KBM-7 (cell line): ENCODE measurements around the gene RNMT.
"Not testable (repeated sequence)": the region's sequence is repeated elsewhere in the genome, so short reads cannot be mapped to it uniquely, and the experiment has no call there.

Source experiments
- DNase-seq: peaks from one replicate; pipeline ENCODE4 v3.0.0-alpha.2; 2015
- in situ Hi-C: fragments of 300-500 bp; cut with MboI; formaldehyde crosslinking; loops from 2 replicates; pipeline ENCODE4 v1.14.3; 2020; ENCODE audit warnings: low sequenced_read_pairs, low pct_unique_long_range_greater_than_20kb, mixed read lengths

RNMT gene

GRCh38 chr18:13726232-13726971, at the start of gene RNMT, which contains the start of gene FAM210A:
TSS of gene RNMT (plus strand) at chr18:13726673. CDS start at chr18:13731518, 4,845 bp downstream.
TSS of gene FAM210A (minus strand) at chr18:13726558. CDS start at chr18:13682077, 44,481 bp downstream.
- in situ Hi-C loops = no loop called here

DNA sequence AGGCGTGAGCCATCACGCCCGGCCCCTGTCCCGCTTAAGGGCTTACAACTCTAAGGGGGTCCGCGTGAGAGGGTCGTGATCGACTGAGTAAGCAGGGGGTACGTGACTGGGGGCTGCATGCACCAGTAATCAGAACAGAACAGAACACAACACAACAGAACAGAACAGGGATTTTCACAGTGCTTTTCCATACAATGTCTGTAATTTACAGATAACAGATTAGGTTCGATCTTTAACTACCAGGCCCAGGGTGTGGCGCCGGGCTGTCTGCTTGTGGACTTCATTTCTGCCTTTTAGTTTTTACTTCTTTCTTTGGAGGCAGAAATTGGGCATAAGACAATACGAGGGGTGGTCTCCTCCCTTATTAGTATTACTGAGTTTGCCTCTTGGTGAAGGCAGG, 49.1 kb upstream of the RNMT start:
- in situ Hi-C loops, DNase-seq: not testable (repeated sequence)

More at GRCh38 chr18:13726232-13726971, at the start of gene RNMT, which contains the start of gene FAM210A:
- DNase-seq = peak; percentile 95

- no peak for DNase-seq
- in situ Hi-C loops = no loop called here
Measured at GRCh38 chr18:13680612-13681011, 45.9 kb upstream of the RNMT start.

GRCh38 chr18:13681701-13682100, 44.8 kb upstream of the RNMT start:
- DNase-seq = no peak
- in situ Hi-C loops = no loop called here

DNA sequence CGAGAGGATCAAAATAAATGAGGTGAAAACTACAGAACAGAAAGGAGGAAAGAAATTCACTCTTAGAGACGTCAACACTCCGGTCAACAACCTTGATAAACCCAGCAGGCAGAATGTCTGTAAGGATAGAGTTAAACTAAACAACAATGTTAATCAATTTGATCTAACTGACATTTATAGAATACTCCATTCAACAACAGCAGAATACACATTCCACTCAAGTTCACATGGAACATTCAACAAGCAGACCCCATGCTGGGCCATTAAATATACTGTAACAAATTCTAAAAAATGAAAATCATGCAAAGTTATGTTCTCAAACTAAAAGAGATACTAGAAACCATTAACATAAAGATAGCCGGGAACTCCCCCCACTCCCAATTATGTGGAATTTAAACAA, 41.9 kb upstream of the RNMT start:
- DNase-seq = no peak
- in situ Hi-C loops = no loop called here

- DNase-seq = no peak
- in situ Hi-C loops = no loop called here
Measured at GRCh38 chr18:13688191-13689136, 38.0 kb upstream of the RNMT start.

- in situ Hi-C loops, DNase-seq: not testable (repeated sequence)
Measured at GRCh38 chr18:13690060-13690459, 36.4 kb upstream of the RNMT start.

- in situ Hi-C loops, DNase-seq: not testable (repeated sequence)
Measured at GRCh38 chr18:13695337-13695736, 31.1 kb upstream of the RNMT start.

DNA sequence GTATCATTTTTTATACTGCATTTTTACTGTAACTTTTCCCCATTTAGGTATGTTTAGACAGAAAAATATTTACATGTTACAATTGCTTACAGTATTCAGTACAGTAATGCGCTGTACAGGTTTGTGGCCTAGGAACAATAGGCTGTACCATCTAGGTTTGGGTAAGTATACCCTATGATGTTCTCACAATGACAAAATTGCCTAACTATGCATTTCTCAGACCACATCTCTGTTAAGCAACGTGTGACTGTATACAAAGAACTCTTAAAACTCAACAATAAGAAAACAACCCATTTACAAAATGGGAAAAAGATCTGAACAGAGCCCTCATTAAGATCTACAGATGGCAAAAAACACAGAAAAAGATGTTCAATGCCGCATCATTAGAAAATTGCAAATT, 29.5 kb upstream of the RNMT start:
- in situ Hi-C loops = no loop called here
- DNase-seq = no peak

DNA sequence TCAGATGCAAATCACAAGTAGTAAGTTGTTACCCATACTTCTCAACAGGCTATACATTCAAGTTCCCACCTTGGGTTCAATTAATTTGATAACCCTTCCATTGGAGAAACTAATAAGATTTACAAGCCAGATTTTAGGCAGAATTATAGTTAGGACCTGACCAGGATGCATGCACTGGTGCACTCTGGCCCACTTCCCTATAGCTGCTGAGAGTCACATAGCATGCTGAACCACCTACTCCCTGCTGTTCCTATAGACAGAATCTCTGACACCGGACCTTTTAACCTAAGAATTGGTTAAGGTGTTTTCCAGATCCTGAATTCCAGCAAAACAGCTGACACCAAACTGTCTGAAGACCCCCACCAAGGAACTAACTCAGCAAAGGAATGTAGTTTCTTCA, 26.3 kb upstream of the RNMT start:
- in situ Hi-C loops = no loop called here
- DNase-seq = no peak

- in situ Hi-C loops = no loop called here
- DNase-seq = peak; percentile 41
Measured at GRCh38 chr18:13703899-13704298, 22.6 kb upstream of the RNMT start.

GRCh38 chr18:13710414-13710831, 16.1 kb upstream of the RNMT start:
- no peak for DNase-seq
- in situ Hi-C loops = no loop called here

- DNase-seq = no peak
- in situ Hi-C loops = no loop called here
Measured at GRCh38 chr18:13712400-13713131, 13.9 kb upstream of the RNMT start.

DNA sequence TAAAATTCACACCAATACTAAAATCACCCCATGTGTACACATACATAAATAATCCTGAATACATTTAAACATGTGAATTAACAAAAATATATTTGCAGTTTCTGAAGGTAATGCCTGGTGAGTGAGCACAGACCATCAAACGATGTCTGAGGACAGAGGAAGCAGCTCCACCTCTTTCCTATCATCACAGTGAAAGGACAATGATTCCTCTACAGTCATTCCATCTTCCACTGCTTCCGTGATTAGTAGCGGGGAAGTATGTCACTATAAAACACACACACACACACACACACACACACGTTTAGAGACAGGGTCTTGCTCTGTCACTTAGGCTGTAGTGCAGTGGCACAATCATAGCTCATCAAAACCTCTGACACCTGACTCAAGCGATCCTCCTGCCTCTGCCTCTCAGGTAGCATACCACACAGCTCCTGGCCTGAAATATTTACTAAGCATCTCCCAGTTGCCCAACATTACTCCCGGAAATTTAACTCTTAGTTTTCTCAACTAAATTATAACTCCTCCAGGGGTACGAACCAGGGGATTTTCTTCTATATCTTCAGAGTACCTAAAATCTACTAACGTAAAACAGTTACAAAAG, 12.9 kb upstream of the RNMT start:
- in situ Hi-C loops = no loop called here
- DNase-seq = no peak

DNA sequence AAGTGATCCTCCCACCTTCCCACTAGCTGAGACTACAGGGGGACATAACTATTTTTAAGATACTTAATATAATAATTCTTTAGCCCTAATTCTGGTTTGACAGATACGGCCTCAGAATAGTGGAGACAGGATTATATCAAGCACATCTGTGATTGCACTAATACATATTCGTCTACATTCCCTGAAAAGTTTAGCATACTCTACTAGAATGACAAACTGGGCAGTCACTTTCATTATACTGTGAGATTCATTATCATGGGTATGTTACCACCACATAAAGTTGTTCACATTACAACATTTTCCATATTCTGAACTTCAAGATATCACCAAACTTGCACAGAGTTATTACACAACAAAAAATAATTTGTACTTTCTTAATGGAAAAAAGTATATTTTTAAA, 11.1 kb upstream of the RNMT start:
- in situ Hi-C loops = no loop called here
- DNase-seq = no peak

DNA sequence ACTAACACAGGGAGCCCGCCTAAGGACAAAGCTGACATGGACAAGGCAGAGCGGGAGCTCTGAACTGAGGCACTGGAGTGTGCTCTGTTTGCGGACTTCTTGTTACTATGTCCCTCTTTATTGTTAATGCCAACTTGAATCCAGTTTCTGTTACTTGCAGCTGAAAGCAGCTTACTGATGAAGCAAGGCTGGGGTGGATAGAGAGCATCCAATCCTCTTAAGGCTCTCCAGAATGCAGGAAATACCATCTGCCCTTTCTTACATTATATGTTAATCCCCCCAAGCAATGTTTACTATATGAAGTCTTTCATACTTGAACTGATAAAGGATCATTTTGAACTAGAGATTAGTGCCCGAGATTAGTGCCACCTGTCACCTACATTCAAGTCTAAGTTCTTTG, 9.6 kb upstream of the RNMT start:
- in situ Hi-C loops = no loop called here

DNA sequence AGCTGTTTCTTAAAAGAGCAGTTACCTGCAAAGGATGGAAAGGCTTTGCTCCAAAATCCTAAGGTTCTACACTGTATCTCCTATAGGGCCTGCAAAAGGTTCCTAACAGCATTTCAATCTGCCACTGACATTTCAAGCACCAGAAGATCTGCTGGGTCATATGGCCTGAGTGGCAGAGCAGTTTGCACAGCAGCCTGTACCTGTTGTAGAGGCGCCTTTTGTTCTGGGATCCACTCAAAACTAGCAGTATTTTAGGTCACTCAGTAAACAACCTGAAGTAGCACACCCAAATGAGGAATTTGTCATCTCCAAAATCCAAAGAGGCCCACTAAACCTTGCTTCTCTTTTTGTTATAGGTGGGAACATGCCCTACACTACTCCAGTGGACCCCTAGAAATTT, 6.3 kb upstream of the RNMT start:
- in situ Hi-C loops = no loop called here
- DNase-seq = no peak

More for the DNA sequence above, 9.6 kb upstream of the RNMT start:
- no peak for DNase-seq

DNA sequence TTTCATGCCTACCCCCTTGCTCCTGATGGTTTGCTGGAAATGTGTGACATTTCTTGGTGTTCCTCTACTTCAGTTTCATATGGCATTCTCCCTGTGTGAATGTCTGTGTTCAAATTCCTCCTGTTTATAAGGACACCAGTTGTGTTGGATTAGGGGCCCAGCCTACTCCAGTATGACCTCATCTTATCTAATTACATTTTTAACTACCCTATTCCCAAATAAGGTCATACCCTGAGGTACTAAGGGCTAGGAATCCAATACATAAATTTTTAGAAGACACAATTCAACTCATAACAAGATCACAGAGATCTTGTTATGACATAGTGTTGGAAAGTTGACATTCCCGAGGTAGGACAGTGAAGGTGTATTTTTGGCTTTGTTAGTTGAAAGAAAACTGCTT, 5.6 kb upstream of the RNMT start:
- in situ Hi-C loops = no loop called here
- DNase-seq = no peak
